ENCODE data around the gene ZBTB7C.

DNA sequence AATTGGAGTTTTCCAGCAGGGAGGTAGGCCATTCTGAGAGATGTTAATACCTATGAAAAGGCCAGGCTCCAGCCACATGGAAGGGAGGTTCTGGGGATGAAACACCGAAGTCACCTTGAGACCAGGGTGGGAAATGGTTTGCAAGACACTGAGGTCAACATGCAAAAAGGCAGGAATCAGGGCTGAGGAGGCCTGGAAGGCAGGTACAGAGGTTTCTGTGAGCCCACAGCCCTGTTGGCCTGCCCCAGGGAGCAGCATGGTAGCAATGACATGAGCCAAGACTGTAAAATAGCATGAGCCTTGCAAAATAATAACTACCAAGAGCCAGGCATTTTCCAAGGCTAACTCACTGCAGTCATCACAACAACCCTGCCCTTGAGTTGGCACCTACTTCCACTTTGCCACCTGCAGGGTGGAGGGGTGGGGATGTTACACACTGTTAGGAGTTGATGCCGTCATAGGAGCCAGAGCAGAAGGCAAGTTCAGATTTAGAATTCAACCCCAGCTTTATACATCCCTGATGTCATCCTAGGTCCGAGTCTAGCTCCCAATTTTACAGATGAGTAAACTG is 61.3 kb downstream of the ZBTB7C start:
- TF ChIP-seq, protein P1, sequence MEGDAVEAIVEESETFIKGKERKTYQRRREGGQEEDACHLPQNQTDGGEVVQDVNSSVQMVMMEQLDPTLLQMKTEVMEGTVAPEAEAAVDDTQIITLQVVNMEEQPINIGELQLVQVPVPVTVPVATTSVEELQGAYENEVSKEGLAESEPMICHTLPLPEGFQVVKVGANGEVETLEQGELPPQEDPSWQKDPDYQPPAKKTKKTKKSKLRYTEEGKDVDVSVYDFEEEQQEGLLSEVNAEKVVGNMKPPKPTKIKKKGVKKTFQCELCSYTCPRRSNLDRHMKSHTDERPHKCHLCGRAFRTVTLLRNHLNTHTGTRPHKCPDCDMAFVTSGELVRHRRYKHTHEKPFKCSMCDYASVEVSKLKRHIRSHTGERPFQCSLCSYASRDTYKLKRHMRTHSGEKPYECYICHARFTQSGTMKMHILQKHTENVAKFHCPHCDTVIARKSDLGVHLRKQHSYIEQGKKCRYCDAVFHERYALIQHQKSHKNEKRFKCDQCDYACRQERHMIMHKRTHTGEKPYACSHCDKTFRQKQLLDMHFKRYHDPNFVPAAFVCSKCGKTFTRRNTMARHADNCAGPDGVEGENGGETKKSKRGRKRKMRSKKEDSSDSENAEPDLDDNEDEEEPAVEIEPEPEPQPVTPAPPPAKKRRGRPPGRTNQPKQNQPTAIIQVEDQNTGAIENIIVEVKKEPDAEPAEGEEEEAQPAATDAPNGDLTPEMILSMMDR (IDR thresholded peaks at IDR 0.05), result no peak
- TF ChIP-seq EZH2 (IDR thresholded peaks at IDR 0.05), result no peak
